GM18951 (cell line): ENCODE measurements around the gene FCHSD2.
"Not testable (repeated sequence)": the region's sequence is repeated elsewhere in the genome, so short reads cannot be mapped to it uniquely, and the experiment has no call there.

Source experiments
- POLR2A ChIP-seq: IDR thresholded peaks from 4 replicates; pipeline ENCODE4 v1.6.1; 2011; ENCODE audit warnings: mild to moderate bottlenecking; ENCODE audit not compliant: insufficient read length, insufficient read depth; ENCODE audit errors: extremely low read depth
- in situ Hi-C: fragments of 300-500 bp; cut with MboI; formaldehyde crosslinking; loops from one replicate; pipeline ENCODE4 v1.12.0; 2022; ENCODE audit warnings: low sequenced_read_pairs, mixed read lengths, inconsistent platforms; ENCODE audit not compliant: unreplicated experiment

Gene FCHSD2

GRCh38 chr11:73002214-73002613 lies 139.9 kb downstream of the FCHSD2 start:
- in situ Hi-C loops, result no loop called here
- TF ChIP-seq POLR2A, result no peak

DNA sequence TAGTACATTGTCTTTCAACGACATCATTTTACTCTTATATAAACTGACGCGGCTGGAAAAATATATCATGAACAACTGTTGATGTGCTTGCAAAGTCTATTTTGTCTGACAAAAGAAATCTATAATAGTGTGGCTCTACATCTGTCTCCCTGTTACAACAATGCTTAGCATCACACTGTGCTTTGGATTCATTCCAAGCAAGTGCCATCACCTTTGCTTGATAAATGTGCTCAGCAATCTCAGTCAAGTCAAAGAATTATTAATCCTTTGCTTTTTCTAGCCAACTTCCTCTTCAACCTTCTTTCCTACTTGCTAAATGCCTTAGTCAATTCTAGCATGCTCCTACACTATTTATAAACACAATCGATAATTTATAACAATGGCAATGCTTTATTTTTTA lies 140.5 kb downstream of the FCHSD2 start:
- no peak for TF ChIP-seq POLR2A
- in situ Hi-C loops, result no loop called here

DNA sequence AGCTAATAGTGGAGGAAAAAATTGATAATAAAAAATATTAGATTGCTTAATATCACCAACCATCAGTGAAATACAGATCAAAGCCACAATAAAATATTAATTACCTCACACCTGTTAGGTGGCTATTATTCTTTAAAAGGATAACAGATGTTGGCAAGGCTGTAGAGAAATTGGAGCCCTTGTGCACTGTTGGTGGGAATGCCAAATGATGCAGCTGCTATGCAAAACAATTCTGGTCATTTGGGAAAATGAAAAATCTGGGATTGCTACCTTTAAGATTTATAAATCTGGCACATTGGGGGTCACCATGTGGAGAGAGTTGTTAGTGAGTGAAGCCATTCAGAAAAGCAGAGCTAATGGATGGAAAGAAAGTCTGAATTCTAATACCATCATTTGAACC lies 143.4 kb downstream of the FCHSD2 start:
- TF ChIP-seq POLR2A, result no peak
- in situ Hi-C loops, result no loop called here

- in situ Hi-C loops, result no loop called here
- TF ChIP-seq POLR2A, result no peak
Observed at GRCh38 chr11:72996959-72997358, 145.2 kb downstream of the FCHSD2 start.

DNA sequence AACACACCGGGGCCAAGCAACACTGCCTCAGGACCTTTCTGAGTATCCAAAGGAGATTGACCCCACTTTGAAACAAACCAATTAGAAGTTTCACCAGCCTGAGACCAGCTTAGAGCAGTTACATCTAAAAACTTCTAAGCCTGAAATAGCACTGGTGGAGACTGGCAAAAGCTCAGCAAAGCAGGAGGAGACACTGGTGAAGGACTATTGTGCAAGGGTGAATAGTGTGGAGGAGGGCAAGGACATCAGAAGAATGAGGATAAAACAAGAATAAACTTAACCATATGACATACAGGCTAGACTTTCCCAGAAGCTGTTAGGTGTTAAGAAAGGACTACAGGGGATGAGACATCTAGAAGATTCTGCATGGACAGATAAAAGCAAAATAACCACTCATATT lies 152.4 kb downstream of the FCHSD2 start:
- TF ChIP-seq POLR2A, result no peak
- in situ Hi-C loops, result no loop called here

GRCh38 chr11:72988821-72989220 lies 153.3 kb downstream of the FCHSD2 start:
- no peak for TF ChIP-seq POLR2A
- in situ Hi-C loops, result no loop called here

DNA sequence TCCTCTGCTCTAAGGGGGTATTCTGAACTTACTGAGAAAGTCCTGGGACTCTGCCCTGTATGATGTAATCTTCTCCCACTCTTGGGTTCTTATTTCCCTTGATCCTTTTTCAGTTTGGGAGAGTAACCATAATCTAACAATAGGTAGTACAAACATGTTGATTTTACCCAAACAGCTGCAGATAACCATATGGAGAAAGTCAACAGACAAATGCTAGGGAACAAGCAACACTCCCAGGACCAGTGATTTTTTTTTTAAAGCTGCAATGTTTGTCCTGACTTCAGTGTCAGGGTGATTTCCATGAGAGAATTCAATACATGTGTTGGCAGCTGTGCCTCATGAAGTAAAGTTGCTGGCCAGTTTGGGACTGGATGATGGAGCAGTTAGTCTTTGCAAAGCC lies 156.5 kb downstream of the FCHSD2 start:
- no peak for TF ChIP-seq POLR2A
- in situ Hi-C loops, result no loop called here

GRCh38 chr11:72984453-72985077 lies 157.6 kb downstream of the FCHSD2 start:
- no peak for TF ChIP-seq POLR2A
- in situ Hi-C loops, result no loop called here

GRCh38 chr11:72983560-72983959 lies 158.6 kb downstream of the FCHSD2 start:
- in situ Hi-C loops, result no loop called here
- TF ChIP-seq POLR2A, result no peak

GRCh38 chr11:72981971-72982685 lies 160.0 kb downstream of the FCHSD2 start:
- TF ChIP-seq POLR2A, result no peak
- in situ Hi-C loops, result no loop called here

DNA sequence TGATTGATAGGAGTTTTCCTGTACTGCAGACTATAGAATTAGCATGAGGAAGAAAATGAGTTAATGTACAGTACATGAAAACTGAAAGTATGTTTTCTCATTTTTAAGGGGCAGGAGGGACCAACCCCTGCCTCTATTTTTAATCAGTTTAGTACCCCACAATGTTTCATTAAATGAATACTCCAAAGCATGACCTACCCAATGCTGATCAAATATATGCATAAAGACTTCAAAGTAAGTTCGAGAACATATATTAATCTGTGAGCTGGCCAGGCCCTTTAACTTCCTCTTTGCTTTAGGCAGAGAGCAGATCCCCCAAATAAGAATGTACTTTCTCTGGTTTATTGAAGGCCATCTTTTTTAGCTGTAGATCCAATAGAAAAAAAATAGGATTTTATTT lies 161.0 kb downstream of the FCHSD2 start:
- TF ChIP-seq POLR2A, result no peak
- in situ Hi-C loops, result no loop called here

- in situ Hi-C loops, result not testable (repeated sequence)
Observed at GRCh38 chr11:72977782-72978181, 164.3 kb downstream of the FCHSD2 start.

DNA sequence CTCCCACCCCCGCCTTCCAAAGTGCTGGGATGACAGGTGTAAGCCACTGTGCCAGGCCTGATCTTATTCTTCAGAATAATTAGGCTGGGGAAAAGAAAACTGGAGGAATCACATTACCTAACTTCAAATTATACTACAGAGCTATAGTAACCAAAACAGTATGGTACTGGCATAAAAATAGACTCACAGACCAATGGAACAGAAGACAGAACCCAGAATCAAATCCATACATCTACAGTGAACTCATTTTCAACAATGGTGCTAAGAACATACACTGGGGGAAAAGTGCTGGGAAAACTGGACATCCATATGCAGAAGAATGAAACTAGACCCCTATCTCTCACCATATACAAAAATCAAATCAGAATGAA lies 165.6 kb downstream of the FCHSD2 start:
- in situ Hi-C loops, result not testable (repeated sequence)

DNA sequence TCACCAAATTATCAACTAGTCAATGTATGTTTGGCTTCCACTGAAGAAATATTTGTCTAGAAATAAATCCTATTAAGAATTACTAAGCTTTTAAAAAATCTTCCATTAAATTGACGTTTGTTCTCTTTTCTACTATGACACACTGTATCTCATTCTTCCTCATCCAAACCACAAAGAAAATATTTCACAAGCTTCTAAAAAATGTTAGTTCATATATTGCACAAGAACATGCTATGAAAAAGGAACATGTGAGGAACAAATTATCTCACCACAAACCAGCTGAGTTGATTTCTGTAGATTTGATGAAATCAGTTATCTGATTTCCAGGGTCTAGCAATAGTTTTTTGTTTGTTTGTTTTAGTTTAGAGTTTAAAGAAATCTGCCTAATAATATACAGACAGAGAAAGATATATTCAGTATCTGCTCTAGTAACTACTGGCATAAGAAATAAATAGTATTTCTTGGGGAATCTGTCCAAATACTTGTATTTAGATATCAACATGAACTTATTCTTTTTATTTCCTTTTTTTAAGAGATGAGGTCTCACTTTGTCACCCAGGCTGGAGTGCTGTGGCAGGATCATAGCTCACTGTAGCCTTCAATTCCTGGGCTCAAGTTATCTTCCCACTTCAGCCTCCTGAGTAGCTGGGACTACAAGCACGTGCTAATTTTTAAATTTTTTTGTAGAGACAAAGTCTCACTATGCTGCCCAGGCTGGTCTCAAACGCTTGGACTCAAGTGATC lies 166.2 kb downstream of the FCHSD2 start:
- no peak for TF ChIP-seq POLR2A
- in situ Hi-C loops, result no loop called here
